GM21423 (cell line): Measurements from ENCODE around the gene MED22.

Experiments used
- ATAC-seq: cut with Tn5 transposase; IDR thresholded peaks from one replicate; pipeline ENCODE4 v1.9.1; 2021; ENCODE audit warnings: mild to moderate bottlenecking, moderate library complexity; ENCODE audit not compliant: unreplicated experiment

Gene MED22

DNA sequence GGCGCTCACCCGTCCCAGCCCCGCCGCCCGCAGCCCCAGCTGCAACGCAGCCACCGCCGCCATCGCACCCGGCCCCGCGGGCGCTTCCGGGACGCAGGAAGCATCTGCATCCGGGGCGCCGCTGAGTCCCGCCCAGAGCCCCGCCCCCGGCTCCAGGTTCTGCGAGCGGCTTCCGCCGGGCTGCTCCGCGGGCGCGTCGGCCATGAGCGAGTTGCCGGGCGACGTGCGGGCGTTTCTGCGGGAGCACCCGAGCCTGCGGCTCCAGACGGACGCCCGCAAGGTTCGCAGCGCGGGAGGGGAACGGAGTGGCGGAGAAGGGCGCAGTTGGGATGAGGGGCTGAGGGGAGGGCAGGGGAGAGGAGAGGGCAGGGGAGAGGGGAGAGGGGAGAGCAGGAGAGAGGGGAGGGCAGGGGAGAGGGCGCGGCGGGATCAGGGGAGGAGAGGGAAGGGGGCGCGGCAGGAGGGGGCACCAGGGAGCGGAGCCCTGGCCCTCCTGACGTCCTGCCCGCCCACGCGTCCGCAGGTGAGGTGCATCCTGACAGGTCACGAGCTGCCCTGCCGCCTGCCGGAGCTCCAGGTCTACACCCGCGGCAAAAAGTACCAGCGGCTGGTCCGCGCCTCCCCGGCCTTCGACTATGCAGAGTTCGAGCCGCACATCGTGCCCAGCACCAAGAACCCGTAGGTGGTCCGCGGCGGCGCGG lies 8.6 kb upstream of the MED22 start, which contains the start of the genes SURF1 and SURF2:
SURF1 (minus strand) TSS at position 97 of the 701 bp plus-strand sequence; CDS start at position 63, 34 bp downstream.
SURF2 (plus strand) TSS at position 160 of the 701 bp plus-strand sequence; CDS start at position 203, 43 bp downstream.
- peak; percentile 71 for ATAC-seq

DNA sequence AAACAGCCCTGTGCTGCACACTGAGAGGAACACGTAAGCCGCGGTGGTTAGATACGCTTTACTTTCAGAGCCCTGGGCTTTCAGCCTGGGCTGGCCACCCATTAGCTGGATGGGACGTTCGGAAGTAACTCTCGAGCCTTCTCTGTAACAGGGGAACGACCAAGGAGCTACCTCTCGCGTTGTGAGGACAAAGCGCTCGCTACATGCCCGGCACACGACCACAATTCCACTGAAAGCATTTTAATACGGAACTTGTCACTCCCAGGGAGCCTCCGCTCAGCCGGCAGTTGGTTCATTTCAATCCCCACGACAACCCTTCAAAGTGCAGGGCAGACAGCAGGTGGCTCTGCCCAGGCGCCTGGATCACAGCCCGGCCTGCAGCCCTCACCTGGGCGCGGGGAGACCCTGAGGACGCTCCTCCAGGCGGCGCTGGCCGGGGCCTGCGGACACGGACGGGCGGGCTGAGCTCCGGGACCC lies 8.0 kb upstream of the MED22 start:
- ATAC-seq = peak; percentile 29

DNA sequence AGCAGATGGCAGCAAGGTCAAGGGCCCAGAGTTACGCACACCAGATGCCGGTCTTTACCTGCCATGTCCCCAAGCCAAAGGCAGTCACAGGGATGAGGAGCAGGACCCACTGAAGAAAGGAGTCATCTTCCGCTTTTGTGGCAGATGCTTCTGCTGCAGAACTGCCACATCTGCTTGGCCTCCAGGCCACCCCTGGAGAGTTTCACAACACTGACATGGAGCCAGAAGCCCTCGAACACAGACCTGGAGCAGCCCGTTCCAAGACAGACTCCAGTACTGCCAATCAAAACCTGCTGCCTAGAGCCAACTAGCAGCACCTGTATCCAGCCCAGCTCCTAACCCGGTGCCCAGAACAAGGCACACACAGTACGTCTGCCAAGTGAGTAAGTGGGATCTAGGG lies 6.8 kb upstream of the MED22 start:
- ATAC-seq = no peak

DNA sequence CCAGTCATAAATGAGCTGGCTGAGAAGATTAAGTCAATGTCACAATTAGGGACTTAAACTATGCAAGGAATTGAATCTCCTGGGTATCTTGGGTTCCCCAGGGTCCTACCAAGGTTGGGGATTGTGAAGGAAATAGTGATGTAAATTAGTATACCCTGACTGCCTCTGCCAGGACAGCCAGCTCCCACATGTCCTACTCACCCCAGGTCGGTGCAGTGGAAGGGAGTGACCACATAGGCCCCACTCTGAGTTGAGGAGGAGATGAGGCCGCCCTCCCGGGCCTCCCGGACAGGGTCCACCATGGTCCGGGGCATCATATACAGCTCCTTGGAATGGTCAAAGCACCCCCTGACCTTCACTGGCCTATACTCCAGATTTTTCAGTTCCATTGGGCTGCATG lies 5.6 kb upstream of the MED22 start:
- no peak for ATAC-seq

DNA sequence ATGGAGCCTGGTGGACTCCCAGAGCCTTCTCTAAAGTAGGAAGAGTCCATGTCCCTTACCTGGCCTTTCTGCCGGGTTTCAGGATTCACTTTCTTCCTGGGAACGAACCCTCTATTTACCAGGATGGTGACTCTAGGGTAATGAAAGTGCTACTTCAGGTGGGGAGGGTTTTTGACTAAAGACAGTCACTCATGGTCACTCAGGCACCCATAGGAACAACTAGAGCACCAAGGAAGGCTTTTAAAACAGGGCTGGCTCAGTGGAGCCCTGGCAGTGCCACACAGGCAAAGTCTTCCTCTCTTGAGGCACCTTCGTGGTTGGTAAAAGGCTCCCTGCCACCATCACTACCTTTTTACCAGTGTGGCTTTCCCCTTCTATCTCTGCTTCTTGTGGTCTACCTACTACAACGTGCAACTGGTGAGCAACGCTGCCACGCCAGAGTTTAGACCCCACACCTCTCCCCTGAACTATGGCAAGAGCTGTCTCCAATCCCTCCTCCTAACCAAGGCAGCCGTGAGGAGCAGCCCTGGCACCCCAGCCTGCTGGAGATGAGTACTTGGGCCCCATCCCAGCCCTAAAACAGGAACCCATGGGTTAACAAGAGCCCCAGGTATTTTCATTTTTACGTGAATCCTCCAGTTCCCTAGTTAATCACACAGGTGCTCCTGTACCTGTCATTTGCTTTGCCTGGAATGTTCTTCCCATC lies 4.9 kb upstream of the MED22 start:
- no peak for ATAC-seq

DNA sequence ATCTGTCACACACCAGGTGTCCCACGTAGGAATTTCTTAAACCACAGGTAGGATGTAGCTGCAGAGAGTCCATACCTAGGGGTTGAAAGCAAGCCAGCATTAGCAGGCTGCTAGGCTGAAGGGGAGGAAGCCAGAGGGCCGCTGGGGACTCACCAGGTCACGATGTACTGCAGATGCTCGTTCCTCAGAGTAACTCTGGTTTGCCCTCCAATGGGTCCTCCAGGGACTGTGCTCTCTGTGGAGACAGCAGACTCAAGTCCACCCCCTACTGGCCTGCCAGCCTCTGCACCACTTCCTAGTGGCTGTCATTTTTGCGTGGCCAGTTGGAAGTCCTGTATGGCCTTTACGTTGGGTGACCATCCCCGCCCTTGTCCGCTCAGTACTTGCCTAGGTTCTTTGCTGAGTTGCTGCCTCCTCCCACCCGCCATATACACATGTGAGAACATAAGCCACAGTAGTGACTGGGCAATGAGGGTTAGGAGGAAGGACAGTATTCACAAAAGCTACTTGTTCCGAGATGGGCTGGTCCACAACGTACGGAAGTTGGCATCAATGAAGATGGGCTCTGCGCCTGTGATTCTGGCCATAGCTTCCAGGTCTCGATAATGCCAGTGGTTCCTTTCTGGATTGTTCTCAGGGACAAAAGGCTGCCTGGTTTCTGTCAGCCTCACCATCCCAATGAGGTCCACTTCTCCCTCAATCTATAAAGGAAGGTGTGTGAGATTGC lies 4.1 kb upstream of the MED22 start:
- ATAC-seq = no peak

DNA sequence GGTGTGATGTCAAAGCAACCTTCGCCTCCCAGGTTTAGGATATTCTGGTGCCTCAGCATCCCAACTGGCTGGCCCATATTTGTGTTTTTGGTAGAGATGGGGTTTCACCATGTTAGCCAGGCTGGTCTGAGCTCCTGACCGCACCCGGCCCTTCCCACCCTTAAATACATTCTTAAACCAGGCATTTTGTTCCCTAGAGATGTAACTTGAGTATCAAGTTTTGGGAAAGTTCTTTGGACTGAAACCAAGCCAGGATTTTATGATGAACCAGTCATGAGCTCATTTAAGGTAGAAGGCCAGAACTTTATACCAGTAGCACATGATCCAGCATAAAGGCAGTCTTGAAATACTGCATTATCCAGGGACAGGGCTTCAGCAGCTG lies 3.6 kb upstream of the MED22 start:
- ATAC-seq = no peak

DNA sequence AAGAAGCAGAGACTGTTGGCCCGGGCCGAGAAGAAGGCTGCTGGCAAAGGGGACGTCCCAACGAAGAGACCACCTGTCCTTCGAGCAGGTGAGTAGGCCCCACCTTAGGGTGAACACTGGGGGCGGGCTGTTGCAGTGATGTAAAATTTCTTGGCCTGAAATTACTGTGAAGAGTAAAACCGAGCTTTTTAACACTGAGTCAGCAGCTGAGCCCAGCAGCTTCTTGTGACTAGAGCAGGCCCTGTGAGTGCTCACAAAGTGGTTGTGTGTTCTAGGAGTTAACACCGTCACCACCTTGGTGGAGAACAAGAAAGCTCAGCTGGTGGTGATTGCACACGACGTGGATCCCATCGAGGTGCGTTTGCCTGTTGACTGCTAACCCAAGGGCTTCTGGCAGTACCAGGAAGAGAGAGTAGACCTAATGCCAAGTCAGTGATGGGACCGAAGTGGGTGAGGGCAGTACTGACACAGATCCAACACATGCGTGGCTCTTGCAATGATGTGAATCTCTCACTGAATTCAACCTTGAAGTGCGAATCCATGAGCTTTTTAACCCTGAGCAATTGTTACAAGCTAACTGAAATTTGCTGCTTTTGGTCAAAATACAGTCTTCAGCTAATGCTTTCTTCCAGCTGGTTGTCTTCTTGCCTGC lies 2.2 kb upstream of the MED22 start:
- no peak for ATAC-seq

DNA sequence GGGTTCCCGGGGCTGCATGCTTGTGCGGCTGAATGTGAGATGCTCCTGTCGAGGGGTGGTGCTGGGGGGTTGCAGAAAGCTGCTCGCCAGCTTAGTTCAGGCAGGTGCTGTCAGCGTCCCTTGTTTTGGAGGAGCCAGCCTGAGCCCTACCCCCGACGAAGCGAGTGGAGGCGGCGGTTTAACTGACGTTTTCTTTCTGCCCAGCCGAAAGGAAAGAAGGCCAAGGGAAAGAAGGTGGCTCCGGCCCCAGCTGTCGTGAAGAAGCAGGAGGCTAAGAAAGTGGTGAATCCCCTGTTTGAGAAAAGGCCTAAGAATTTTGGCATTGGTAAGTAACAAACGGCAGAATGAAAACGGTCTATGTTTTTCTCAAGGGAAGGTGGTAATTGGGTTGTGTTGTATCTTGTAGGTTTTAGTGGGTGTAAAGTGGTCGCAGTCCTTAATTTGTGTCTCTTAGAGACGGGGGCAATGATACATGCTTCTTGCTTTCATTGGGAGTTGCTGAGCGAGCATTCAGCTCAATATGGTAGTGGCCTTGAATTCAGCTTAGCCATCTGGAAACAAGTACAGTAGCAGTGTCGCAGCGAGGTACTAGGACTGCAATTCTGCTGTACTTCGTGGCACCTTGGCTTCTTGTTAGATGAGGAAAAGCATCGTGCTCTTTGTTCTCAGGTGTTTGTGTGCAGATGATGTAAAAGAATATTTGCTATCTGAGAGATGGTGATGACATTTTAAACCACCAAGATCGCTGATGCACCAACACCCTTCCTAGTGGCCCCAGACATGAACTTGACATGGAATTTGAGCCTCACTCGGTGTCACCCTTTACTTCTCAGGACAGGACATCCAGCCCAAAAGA lies 1.0 kb upstream of the MED22 start:
- no peak for ATAC-seq

DNA sequence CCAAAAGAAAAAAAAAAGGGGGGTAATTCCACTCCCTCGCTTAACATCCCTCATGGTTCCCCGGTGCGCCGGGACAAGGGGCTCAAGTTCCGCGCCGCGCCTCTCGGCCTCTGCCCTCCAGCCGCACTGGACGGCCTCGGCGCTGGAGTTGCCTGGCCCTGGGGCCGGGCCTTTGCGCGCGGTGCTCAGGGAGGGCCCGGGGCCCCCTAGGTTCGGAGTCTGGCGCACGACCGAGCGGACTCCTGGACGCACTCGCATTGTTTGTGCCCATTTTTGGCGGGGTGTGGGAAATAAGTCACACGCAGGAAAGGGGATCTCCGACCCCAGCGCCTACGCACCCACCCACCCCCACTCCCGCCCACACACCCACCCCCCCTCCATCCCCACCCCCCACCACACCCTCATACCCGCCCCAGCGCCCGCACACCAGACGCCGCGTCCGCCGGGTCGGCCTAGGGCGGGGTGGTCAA lies 381 bp downstream of the MED22 start:
- ATAC-seq = peak; percentile 36

DNA sequence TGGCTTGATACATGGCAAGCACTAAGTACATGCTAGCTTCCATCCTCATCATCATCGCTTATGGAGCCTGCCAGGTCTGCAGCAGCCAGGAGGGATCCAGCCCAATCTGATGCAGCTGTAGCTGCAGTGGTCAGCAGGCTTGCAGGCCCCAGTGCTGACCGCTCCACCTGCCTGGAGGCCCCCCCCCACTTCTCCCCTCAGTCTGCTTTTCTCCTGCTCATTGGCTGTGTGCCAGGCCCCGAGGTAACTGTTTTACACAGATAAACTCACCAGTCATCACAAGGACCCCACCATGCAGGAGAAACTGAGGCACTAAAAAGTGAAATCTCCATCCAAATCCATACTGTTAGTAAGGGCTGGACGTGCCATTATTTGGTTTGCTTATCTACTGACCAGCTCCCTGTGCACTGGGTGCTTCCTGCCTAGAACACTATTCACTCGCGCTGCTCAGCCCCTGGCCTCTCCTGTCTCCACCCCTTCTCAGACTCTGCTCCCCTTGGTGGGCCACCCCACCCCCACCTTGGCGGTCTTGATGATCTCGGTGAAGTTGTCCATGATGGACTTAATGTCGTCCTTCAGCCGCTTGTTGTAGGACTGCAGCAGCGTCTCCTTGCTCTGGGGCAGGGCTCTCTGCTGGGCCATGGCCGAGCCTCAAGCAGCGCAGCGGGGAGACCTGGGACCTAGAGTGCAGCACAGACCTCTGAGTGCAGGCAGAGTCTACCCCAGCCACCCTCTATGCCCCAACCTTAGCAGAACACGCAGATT lies 1.7 kb downstream of the MED22 start:
- ATAC-seq = no peak

DNA sequence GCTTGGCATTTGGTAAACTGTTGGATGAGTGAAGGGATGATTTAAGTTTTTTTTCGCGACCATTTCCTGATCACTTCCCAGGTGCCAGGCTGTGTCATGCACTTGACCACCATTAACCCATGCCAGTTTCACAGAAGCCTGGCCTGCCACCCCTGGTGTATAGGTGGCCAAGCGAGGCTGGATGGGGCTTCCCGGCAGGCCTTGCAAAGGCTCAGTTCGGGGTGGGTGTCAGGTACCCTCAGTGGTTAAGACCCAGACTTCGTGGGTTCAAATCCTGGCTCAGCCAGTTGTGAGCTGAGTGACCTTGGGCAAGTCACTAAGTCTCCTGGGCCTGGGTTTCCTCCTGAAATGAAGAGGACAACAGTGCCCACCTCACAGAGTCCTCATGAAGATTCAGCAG lies 2.3 kb downstream of the MED22 start:
- no peak for ATAC-seq

DNA sequence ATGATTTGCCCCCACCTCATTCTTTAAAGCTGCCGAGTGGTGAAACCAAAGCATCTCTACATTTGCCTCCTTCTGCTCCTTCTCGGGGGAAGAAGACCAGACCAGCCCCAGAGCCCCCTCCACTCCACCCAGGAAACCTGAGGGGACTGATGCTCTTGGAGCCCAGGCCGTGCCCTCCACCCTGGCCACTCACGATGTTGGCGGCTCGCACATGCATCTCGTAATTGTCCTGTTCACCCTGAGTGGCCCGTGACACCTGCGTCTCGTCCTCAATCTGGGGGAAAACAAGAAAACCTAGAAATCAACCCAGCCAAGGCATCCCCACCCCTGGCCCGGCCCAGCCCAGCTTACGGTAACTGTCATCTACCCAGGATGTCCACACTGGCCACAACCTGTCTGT lies 3.0 kb downstream of the MED22 start:
- ATAC-seq = no peak

DNA sequence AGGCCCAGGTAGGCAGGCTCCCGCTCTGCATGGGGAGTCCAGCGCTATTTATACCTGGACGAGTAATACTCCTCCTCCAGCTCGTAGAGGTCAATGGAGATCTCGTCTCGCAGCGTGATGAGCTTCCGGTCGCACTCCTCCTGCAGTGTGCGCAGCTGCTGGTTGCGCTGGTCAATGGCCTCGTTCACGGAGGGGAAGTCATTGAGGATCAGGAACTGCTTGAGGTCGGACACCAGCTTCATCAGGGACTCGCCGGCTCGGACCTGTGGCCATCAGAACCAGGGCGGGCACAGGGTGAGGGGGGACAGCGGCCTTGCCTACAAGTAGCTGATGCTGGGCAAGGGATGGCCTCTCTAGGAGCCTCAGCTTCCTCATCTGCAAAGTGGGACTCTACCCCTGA lies 3.9 kb downstream of the MED22 start:
- ATAC-seq = no peak

DNA sequence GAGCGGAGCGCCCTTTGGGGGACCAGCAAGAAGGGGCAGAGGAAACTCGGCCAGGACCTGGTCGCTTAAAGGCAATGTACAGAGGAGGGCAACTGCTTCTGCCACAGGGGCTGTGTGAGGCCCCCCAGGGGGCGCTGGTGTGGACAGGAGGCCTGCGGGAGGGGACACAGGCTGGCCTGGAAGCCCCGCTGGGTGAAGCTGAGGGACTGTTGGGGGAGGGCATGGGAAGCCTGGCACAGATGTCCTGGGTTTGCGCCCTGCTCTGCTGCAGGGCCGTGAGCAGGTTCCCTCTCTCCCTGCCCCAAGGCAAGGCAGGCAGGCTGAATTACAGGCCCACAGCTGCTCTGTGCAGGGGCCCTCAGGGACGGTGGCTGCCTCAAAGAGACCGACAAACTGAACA lies 5.4 kb downstream of the MED22 start:
- no peak for ATAC-seq

DNA sequence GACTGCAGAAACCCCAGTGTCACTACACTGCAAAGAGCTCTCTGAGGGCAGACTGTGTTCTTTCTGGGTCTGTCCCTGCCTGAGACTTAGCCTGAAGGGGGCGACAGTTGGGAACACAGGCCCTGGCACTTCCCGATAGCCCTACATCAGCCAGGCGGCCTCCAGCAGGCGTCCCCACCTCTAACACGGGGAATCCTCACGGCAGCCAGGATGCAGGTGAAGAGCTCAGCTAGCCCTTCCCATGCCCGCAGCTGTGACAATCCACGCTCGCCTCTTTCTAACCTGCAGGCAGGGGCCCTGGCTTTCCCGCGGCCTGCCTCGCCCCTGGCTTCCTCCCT lies 5.9 kb downstream of the MED22 start:
- no peak for ATAC-seq

DNA sequence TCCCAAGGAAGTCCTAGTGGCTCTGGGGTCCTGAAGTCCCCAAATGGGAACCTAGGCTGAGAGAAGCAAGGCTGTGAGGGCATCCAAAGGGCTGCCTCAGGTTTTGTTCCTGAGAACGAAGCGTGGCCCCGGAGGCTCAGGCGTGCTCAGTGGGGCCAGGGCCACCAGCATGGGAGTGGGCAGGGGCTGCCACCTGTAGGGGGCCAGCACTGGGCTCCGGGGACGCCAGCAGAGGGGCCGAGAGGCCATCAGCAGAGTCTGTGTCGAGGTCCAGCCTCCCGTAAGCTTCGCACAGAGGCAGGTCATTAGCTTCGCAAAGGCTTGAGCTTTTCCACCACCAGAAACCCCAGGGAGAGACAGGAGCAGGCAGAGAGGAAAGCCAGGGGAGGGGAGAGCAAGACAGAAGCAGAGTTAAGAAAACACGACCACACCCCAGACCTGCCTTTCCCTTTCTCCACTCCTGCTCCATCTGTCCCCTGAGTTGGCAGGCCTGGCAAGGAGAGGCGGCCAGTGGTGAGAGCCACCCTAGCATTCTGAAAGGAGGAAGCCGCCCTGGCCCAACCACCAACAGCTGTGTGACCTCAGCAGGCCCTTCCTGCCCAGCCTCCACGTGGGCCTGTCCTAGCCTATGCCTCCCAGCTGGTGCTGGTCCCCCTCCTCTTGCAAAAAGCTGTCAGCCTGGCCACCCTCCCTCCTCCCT lies 6.4 kb downstream of the MED22 start:
- ATAC-seq = no peak

DNA sequence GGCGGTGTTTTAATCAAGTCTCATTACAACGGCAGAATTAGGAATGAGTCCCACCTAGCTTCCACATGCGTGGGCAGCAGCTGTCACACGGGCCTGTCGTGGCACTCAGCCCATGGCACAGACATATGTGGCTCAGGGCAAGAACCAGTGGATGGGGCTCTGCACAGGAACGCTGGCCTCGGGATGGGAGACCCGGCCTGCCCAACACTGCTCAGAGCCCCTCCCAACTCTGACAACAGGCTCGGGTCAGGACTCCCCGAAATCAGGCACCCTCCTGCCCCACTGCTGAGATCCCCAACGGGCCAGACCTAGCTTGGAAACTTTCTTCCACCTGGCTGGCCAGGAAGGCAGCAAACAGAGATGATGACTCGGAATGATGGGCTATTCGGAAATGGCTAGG lies 7.0 kb downstream of the MED22 start:
- no peak for ATAC-seq

DNA sequence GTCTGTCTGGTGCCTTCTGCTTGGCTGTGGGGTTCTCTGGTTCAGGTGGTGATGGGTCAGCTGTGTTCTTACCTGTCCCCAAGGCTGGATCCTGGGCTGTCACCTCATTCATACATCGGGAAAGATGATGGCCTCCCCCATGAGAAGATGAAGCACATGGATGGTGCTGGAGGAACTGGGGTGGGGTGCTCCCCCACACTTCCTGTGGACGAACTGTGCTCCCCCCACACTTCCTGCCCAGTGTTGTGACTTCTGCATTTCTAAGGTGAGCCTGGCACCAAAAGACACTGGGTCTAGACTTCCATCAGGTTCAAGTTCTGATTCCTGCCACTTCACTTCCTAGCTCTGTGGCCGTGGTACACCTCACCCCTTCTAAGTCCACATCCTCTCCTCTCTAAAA lies 7.7 kb downstream of the MED22 start:
- no peak for ATAC-seq
